Stimulated activated CD4-positive, alpha-beta T cell treated with anti-CD3 and anti-CD28 coated beads, TNF-alpha, amount 100 ng/mL, for 4 hours (primary cell): ENCODE results near the gene AQP1.

Source experiments
- DNase-seq, 3 experiments: peaks; one replicate each; pipeline ENCODE4 v3.0.0-alpha.2; 2020; ENCODE audit warnings: low read depth in 3 of 3

Gene AQP1

GRCh38 chr7:30936650-30937245, 25.1 kb downstream of the AQP1 start:
- DNase-seq = no peak

DNA sequence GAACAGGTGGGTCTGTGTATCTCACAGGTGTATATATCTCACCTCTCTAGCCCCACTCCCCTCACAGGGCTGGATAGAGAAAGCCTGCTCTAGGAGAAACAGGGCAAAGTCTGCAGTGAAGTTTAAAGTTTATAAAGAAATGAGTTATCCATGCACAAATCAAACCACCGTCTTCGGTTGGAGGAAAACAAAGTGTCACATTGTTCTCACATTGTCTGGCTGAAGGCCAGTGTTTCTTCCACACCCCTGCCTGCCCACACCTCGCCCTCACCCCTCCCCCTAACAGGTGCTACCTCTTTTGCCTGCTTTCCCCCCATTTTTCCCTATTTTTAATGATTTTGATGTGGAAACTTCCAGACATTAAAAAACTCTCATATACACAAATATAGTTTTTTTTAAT, 25.8 kb downstream of the AQP1 start:
- no peak for DNase-seq

DNA sequence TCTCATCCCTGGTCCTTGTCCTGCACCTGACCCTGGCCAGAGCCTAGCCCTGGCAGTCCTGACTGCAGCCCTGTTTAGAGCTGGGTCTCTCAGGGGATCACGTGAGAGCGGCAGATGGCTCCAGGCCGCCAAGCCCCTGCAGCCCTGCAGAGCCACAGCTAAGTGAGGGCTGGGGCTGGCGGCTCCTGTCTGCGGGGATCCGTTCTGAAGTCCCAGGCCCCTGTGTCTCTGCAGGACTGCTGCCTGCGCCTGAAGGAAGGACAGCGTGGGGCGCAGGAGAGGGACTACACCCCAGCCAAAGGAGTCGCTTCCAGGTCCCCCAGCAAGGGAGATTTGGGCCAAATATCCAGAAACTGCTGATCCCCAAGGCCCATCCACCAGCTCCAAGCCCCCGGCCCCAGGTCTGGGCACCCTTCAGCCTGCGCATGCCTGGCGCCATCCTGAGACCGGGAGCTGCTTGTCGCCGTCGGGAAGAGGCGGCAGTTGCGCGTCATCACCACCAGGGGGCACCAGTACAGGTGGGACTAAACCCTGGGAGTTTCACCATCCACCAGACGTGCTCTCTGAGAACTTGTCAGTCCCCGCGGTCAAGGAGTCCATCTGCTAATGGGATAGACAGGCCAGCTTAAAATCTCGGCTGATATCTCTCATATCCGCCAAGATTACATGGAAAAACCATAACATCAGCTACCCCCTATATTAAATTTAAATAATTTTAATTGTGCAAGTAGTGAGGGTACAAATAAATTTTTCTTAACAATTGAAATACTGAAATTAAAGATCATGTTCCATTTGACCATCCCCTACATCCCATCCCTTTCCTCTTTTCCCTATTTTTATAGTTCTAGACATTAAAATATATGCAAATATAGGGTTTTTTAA, 27.0 kb downstream of the AQP1 start:
- peak; percentile 24 to 44 (median 36) for DNase-seq

GRCh38 chr7:30941582-30942323, 30.1 kb downstream of the AQP1 start:
- DNase-seq = no peak

DNA sequence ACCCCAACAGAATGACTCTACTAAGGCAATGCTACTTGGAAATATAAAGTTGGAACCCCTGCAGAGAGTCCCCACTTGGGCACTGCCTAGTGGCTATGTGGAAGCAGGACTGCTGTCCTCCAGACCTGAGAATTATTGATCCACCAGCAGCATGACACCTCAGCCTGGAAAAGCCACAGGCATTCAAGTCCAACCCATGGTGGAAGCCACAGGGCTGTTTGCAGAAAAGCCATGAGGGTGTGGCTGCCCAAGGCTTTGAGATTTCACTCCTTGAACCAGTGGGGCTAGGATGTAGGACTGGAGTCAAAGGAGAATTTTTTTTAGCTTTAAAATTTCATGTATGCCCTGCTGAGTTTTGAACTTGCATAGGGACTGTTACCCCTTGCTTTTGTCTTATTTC, 38.5 kb downstream of the AQP1 start:
- no peak for DNase-seq

DNA sequence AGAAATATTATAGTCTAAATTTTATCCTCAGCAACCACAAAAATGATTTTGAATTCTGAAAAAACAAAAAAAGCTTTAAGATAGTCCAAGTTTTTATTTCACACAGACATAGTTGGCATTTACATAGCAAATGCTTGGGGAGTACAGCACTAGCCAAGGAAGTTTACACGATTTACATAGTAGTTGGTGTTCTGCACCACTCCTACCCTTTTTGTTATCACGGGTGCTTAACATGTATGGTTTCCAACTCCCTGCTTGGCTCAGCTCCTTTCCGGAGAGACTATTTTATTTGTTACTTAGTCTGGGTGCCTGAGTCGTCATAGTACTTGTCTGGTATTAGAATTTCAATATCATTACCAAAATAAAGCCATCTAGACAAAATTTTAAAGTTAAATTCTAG, 43.3 kb downstream of the AQP1 start:
- no peak for DNase-seq

- no peak for DNase-seq
These were observed 45.1 kb downstream of the AQP1 start for GRCh38 chr7:30956704-30957103.

DNA sequence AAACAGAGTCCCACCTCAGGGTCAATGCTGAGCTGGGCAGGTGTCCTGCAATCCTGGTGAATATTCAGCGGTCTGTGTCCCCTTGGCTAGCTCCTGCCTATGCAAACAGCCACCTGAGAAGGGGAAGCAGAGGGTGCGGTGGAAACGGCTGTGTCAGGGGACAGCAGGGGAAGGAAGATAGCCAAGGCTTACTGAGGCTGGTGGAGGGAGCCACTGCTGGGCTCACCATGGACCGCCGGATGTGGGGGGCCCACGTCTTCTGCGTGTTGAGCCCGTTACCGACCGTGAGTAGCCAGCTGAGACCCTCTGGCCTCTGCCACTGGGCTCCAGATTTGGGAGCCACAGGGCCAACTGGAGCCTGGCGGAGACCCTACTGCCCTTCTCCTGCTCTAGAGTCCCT, 52.2 kb downstream of the AQP1 start, which contains the start of gene GHRHR:
Gene GHRHR (plus strand): TSS at position 112 of the 400 bp plus-strand sequence. CDS start 116 bp downstream, at position 228.
- no peak for DNase-seq

- DNase-seq = no peak
These were observed 53.7 kb downstream of the AQP1 start for GRCh38 chr7:30965372-30965771.

GRCh38 chr7:30965883-30966282, 54.2 kb downstream of the AQP1 start:
- DNase-seq = no peak

DNA sequence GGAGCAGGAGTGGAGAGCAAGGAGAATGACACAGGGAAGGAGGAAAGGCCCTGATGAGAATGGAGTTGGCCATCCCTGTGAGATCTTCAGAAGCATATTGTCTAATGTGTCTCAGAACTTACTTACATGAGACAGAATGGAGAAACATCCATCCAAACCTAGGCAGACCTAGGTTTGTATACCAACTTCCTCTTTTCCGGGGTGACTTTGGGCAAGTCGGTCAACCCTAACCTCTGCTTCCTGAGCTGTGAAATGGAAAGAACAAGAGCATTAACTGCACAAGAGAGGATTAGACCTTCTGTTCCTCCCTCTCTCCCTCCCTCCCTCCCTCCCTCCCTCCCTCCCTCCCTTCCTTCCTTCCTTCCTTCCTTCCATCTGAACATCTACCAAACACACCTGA, 56.6 kb downstream of the AQP1 start:
- no peak for DNase-seq

GRCh38 chr7:30968747-30969603, 57.3 kb downstream of the AQP1 start:
- no peak for DNase-seq

GRCh38 chr7:30969604-30969970, 57.9 kb downstream of the AQP1 start:
- DNase-seq = no peak

DNA sequence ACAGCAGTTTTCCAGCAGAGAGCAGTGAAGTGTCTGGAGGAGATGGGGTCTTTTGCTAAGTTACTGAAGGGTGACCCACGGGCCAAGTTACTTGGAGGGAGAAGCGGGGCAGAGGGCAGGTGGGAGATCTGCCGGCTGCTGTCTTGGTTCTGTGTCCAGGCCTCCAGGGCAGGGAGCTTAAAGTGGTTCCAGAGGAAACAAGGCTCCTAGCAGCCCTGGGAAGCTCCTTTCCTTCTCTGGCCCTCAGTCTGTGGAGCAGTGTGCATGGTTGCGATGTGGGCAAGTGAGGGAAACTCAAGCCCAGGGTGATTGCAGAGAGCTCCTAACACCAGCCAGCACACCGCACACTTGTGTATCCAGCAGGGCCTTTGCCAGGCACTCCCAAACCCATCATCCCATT, 58.4 kb downstream of the AQP1 start:
- DNase-seq = no peak

DNA sequence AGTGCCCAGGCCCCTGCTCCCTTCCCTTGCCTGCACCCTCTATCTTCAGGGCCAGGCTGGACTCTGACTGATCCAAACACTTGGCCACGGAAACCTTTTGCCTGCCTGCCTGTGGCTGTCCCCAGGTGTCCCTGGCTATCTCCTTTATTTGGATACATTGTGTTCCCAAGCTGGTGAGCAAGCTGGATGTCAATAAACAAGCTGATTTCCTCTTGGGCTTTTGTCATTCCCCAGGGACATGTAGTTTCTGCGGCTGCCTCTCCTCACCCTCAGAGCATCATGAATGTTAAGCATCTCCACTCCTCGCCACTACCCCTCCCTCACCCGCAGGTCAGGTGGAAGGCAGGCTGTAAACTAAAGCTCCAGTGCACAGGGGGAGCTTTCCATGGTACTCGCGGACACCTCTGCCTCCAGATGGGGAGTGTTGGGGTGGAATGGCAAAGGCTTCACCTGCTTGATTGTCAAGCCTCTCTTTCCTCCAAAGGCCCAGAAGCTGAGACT, 59.0 kb downstream of the AQP1 start:
- DNase-seq = no peak

DNA sequence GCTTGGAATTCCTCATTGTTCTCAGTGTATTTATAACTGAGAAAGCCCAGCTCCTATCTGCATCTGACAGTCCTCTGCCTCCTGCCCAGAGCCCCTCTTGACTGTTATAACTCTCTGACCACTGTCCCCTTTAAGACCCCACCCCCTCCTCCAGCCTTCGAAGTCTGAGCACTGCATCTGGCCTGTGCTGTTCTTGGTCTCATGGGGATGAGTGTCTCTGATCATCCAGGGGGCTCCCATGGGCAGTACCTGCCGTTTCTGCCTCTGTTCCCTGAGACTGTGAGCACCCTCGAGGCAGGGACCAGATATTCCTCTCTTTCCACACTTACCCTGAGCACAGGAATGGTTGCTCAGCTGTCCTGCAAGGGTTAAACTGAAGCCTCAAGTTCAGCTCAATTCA, 59.8 kb downstream of the AQP1 start:
- DNase-seq = no peak

- DNase-seq = no peak
These were observed 60.3 kb downstream of the AQP1 start for GRCh38 chr7:30971840-30972563.

DNA sequence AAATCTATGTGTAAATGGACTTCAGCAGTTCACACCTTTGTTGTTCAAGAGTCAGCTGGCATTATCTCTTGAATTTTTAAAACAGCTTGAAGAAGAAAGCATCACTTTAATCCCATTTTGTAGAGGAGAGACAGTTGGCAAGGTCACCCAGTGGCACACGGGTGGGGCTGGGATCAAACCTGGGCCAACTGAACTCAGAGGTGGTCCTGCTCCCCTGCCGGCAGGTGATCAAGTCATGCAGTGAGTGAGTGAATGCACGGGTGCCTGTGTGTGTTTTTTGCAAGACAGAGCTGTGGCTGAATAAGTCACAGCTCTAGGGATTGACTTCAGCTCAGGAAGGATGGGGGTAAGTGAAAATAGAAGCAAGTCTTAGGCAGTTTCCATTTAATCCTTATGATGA, 61.6 kb downstream of the AQP1 start:
- DNase-seq = no peak

- DNase-seq = no peak
These were observed 62.3 kb downstream of the AQP1 start for GRCh38 chr7:30973791-30974604.
